ENCODE results near the gene GFOD1. TPM values are rescaled to one million over a fixed set of nuclear protein-coding genes. Genes with fewer than 3 reads are reported as not detected.

The GFOD1 gene
- total and polyA plus RNA-seq, 2 donors (not counting 1 experiment from before 2014, with no cell fraction given), result 10.5 to 25.3 TPM

GRCh38 chr6:13468839-13469238, 18.6 kb downstream of the GFOD1 start:
- H3K4me2 ChIP-seq (ENCODE audit: extremely low read depth, insufficient read depth, low read length), result no peak overlapping the region
- peaks cover 2% of the 10 kb centered on the region for H3K79me2 ChIP-seq (ENCODE audit: control insufficient read depth, insufficient read depth, low read length)
- H3K27ac ChIP-seq (ENCODE audit: insufficient read depth, low read length), result no peak overlapping the region
- H4K20me1 ChIP-seq (ENCODE audit: control insufficient read depth, extremely low read depth, insufficient read depth, low read length), result no peaks in the 10 kb centered on the region
- no peak for DNase-seq (ENCODE audit: low read depth in 2 of 2)
- H3K27me3 ChIP-seq (ENCODE audit: control insufficient read depth, insufficient read depth, low read length), result no peaks in the 10 kb centered on the region
- no peak overlapping the region for H2AFZ ChIP-seq (ENCODE audit: low read length)
- no peak overlapping the region for H3K4me3 ChIP-seq (replicated peaks in 1 of 4; ENCODE audit: control extremely low read depth in 1 of 4, insufficient read depth in 1 of 4, low read depth in 3 of 4, low read length in 4 of 4)
- H3K36me3 ChIP-seq (ENCODE audit: control insufficient read depth, insufficient read depth, low read length), result no peaks in the 10 kb centered on the region
- no peaks in the 10 kb centered on the region for H3K9me3 ChIP-seq (ENCODE audit: control insufficient read depth, insufficient read depth, low read depth, low read length)
- H3K4me1 ChIP-seq (ENCODE audit: control insufficient read depth, extremely low read depth, insufficient read depth, low read length), result peaks cover 22% of the 10 kb centered on the region
- H3K9ac ChIP-seq (ENCODE audit: insufficient read depth, low read length), result no peak overlapping the region
- TF ChIP-seq CTCF (conservative IDR thresholded peaks at IDR 0.05 in 1 of 2, IDR thresholded peaks at IDR 0.05 in 1 of 2; ENCODE audit: low read depth in 1 of 2, low read length in 2 of 2), result no peak
- TF ChIP-seq EZH2 (IDR thresholded peaks at IDR 0.05; ENCODE audit: low read length, missing control alignments), result no peak

DNA sequence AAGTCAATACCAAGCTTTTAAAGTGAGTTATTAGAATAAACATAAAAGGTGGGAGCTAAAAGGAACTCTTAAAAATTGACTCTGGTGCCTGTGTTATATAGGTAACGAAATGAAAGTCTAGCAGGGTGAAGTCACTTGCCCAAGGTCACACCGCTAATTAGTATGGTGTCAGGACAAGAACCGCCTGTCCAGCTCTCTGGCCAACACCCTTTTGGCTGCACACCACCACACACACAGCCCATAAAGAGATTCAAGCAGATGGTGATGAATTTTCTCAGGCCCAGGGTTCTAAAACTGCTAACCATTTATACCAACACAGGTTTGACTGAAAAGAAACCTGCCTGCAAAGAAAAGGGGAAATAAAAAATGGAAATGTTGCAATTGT, 20.2 kb downstream of the GFOD1 start:
- Histone ChIP-seq H3K9ac (ENCODE audit: insufficient read depth, low read length) (no peak overlapping the region), H3K27ac (ENCODE audit: insufficient read depth, low read length) (no peak overlapping the region), H3K36me3 (ENCODE audit: control insufficient read depth, insufficient read depth, low read length) (no peaks in the 10 kb centered on the region), H3K4me2 (ENCODE audit: extremely low read depth, insufficient read depth, low read length) (peak overlapping the region; percentile 27), H3K4me3 (replicated peaks in 1 of 4; ENCODE audit: control extremely low read depth in 1 of 4, insufficient read depth in 1 of 4, low read depth in 3 of 4, low read length in 4 of 4) (no peak overlapping the region), H3K9me3 (ENCODE audit: control insufficient read depth, insufficient read depth, low read depth, low read length) (no peaks in the 10 kb centered on the region), H2AFZ (ENCODE audit: low read length) (no peak overlapping the region), H3K27me3 (ENCODE audit: control insufficient read depth, insufficient read depth, low read length) (no peaks in the 10 kb centered on the region), H4K20me1 (ENCODE audit: control insufficient read depth, extremely low read depth, insufficient read depth, low read length) (no peaks in the 10 kb centered on the region), H3K79me2 (ENCODE audit: control insufficient read depth, insufficient read depth, low read length) (peaks cover 2% of the 10 kb centered on the region), H3K4me1 (ENCODE audit: control insufficient read depth, extremely low read depth, insufficient read depth, low read length) (peaks cover 36% of the 10 kb centered on the region)
- DNase-seq (ENCODE audit: low read depth in 2 of 2), result peak in 1 of 2 donors; percentile 55
- TF ChIP-seq CTCF (conservative IDR thresholded peaks at IDR 0.05 in 1 of 2, IDR thresholded peaks at IDR 0.05 in 1 of 2; ENCODE audit: low read depth in 1 of 2, low read length in 2 of 2) (no peak), EZH2 (IDR thresholded peaks at IDR 0.05; ENCODE audit: low read length, missing control alignments) (no peak)

- no peak overlapping the region for H3K9ac ChIP-seq (ENCODE audit: insufficient read depth, low read length)
- H3K79me2 ChIP-seq (ENCODE audit: control insufficient read depth, insufficient read depth, low read length), result peaks cover 2% of the 10 kb centered on the region
- no peak overlapping the region for H3K27ac ChIP-seq (ENCODE audit: insufficient read depth, low read length)
- no peaks in the 10 kb centered on the region for H3K36me3 ChIP-seq (ENCODE audit: control insufficient read depth, insufficient read depth, low read length)
- no peaks in the 10 kb centered on the region for H3K9me3 ChIP-seq (ENCODE audit: control insufficient read depth, insufficient read depth, low read depth, low read length)
- H3K4me1 ChIP-seq (ENCODE audit: control insufficient read depth, extremely low read depth, insufficient read depth, low read length), result peaks cover 41% of the 10 kb centered on the region
- H2AFZ ChIP-seq (ENCODE audit: low read length), result no peak overlapping the region
- DNase-seq (ENCODE audit: low read depth in 2 of 2), result peak in 1 of 2 donors; percentile 67
- H3K27me3 ChIP-seq (ENCODE audit: control insufficient read depth, insufficient read depth, low read length), result no peaks in the 10 kb centered on the region
- H4K20me1 ChIP-seq (ENCODE audit: control insufficient read depth, extremely low read depth, insufficient read depth, low read length), result no peaks in the 10 kb centered on the region
- H3K4me3 ChIP-seq (replicated peaks in 1 of 4; ENCODE audit: control extremely low read depth in 1 of 4, insufficient read depth in 1 of 4, low read depth in 3 of 4, low read length in 4 of 4), result no peak overlapping the region
- H3K4me2 ChIP-seq (ENCODE audit: extremely low read depth, insufficient read depth, low read length), result peak overlapping the region; percentile 27
- TF ChIP-seq EZH2 (IDR thresholded peaks at IDR 0.05; ENCODE audit: low read length, missing control alignments) (no peak), CTCF (conservative IDR thresholded peaks at IDR 0.05 in 1 of 2, IDR thresholded peaks at IDR 0.05 in 1 of 2; ENCODE audit: low read depth in 1 of 2, low read length in 2 of 2) (no peak)
These were observed 20.8 kb downstream of the GFOD1 start for GRCh38 chr6:13466304-13467215.

Data from fibroblast of lung (primary cell).